ENCODE results near the gene TRIM31.

TRIM31 gene

GRCh38 chr6:30113003-30113759 is at the start of gene TRIM31:
TSS of gene TRIM31 (minus strand) at chr6:30113090. CDS start at chr6:30112805, 285 bp downstream.
- Histone ChIP-seq H3K4me3 (ENCODE audit: low read depth in 1 of 2, low read length in 2 of 2) (no peak within 1 kb of the TSS), H3K4me1 (ENCODE audit: insufficient read depth, low read length) (no peaks in the 10 kb centered on the region), H3K36me3 (ENCODE audit: insufficient read depth, low read length) (no peaks in the 10 kb centered on the region), H3K9ac (ENCODE audit: low read length) (no peak within 1 kb of the TSS), H3K27ac (ENCODE audit: low read depth, low read length) (no peak within 1 kb of the TSS), H3K27me3 (ENCODE audit: control insufficient read depth in 1 of 2, insufficient read depth in 2 of 2, low read length in 2 of 2) (peaks cover 15 to 28% of the 10 kb centered on the region in 2 donors), H3K9me3 (ENCODE audit: low read length) (no peaks in the 10 kb centered on the region)

- Histone ChIP-seq H3K27me3 (ENCODE audit: control insufficient read depth in 1 of 2, insufficient read depth in 2 of 2, low read length in 2 of 2) (no peaks in the 10 kb centered on the region), H3K9me3 (ENCODE audit: low read length) (no peaks in the 10 kb centered on the region), H3K9ac (ENCODE audit: low read length) (no peak overlapping the region), H3K4me1 (ENCODE audit: insufficient read depth, low read length) (no peaks in the 10 kb centered on the region), H3K36me3 (ENCODE audit: insufficient read depth, low read length) (no peaks in the 10 kb centered on the region), H3K4me3 (ENCODE audit: low read depth in 1 of 2, low read length in 2 of 2) (no peak overlapping the region), H3K27ac (ENCODE audit: low read depth, low read length) (no peak overlapping the region)
These were observed 49.6 kb upstream of the TRIM31 start for GRCh38 chr6:30162265-30163089.

- Histone ChIP-seq H3K9ac (ENCODE audit: low read length) (no peak within 1 kb of the TSS), H3K9me3 (ENCODE audit: low read length) (no peaks in the 10 kb centered on the region), H3K4me1 (ENCODE audit: insufficient read depth, low read length) (no peaks in the 10 kb centered on the region), H3K36me3 (ENCODE audit: insufficient read depth, low read length) (no peaks in the 10 kb centered on the region), H3K27ac (ENCODE audit: low read depth, low read length) (no peak within 1 kb of the TSS), H3K4me3 (ENCODE audit: low read depth in 1 of 2, low read length in 2 of 2) (no peak within 1 kb of the TSS), H3K27me3 (ENCODE audit: control insufficient read depth in 1 of 2, insufficient read depth in 2 of 2, low read length in 2 of 2) (no peaks in the 10 kb centered on the region)
These were observed 48.1 kb upstream of the TRIM31 start, which contains the start of gene TRIM10 for GRCh38 chr6:30160785-30161531. TSS of gene TRIM10 (minus strand) at chr6:30161211. CDS start at chr6:30160858, 353 bp downstream.

- no peak overlapping the region for H3K4me3 ChIP-seq (ENCODE audit: low read depth in 1 of 2, low read length in 2 of 2)
- no peak overlapping the region for H3K9ac ChIP-seq (ENCODE audit: low read length)
- no peaks in the 10 kb centered on the region for H3K9me3 ChIP-seq (ENCODE audit: low read length)
- no peak overlapping the region for H3K27ac ChIP-seq (ENCODE audit: low read depth, low read length)
- H3K27me3 ChIP-seq (ENCODE audit: control insufficient read depth in 1 of 2, insufficient read depth in 2 of 2, low read length in 2 of 2) = no peaks in the 10 kb centered on the region
- no peaks in the 10 kb centered on the region for H3K36me3 ChIP-seq (ENCODE audit: insufficient read depth, low read length)
- H3K4me1 ChIP-seq (ENCODE audit: insufficient read depth, low read length) = peaks cover 4% of the 10 kb centered on the region
These were observed 47.3 kb upstream of the TRIM31 start for GRCh38 chr6:30160008-30160784.

- Histone ChIP-seq H3K9me3 (ENCODE audit: low read length) (no peaks in the 10 kb centered on the region), H3K36me3 (ENCODE audit: insufficient read depth, low read length) (no peaks in the 10 kb centered on the region), H3K27me3 (ENCODE audit: control insufficient read depth in 1 of 2, insufficient read depth in 2 of 2, low read length in 2 of 2) (no peaks in the 10 kb centered on the region), H3K9ac (ENCODE audit: low read length) (no peak overlapping the region), H3K4me1 (ENCODE audit: insufficient read depth, low read length) (peaks cover 4% of the 10 kb centered on the region), H3K4me3 (ENCODE audit: low read depth in 1 of 2, low read length in 2 of 2) (no peak overlapping the region), H3K27ac (ENCODE audit: low read depth, low read length) (no peak overlapping the region)
These were observed 45.7 kb upstream of the TRIM31 start for GRCh38 chr6:30158475-30159040.

- Histone ChIP-seq H3K4me1 (ENCODE audit: insufficient read depth, low read length) (peaks cover 4% of the 10 kb centered on the region), H3K9ac (ENCODE audit: low read length) (no peak overlapping the region), H3K27me3 (ENCODE audit: control insufficient read depth in 1 of 2, insufficient read depth in 2 of 2, low read length in 2 of 2) (no peaks in the 10 kb centered on the region)
These were observed 45.1 kb upstream of the TRIM31 start for GRCh38 chr6:30157999-30158398.

GRCh38 chr6:30157581-30157980 is 44.7 kb upstream of the TRIM31 start:
- no peaks in the 10 kb centered on the region for H3K9me3 ChIP-seq (ENCODE audit: low read length)
- no peak overlapping the region for H3K9ac ChIP-seq (ENCODE audit: low read length)
- H3K4me1 ChIP-seq (ENCODE audit: insufficient read depth, low read length) = peaks cover 4% of the 10 kb centered on the region
- H3K4me3 ChIP-seq (ENCODE audit: low read depth in 1 of 2, low read length in 2 of 2) = no peak overlapping the region
- H3K36me3 ChIP-seq (ENCODE audit: insufficient read depth, low read length) = no peaks in the 10 kb centered on the region
- no peaks in the 10 kb centered on the region for H3K27me3 ChIP-seq (ENCODE audit: control insufficient read depth in 1 of 2, insufficient read depth in 2 of 2, low read length in 2 of 2)
- no peak overlapping the region for H3K27ac ChIP-seq (ENCODE audit: low read depth, low read length)

More at GRCh38 chr6:30157999-30158398, 45.1 kb upstream of the TRIM31 start:
- Histone ChIP-seq H3K9me3 (ENCODE audit: low read length) (no peaks in the 10 kb centered on the region), H3K27ac (ENCODE audit: low read depth, low read length) (no peak overlapping the region), H3K36me3 (ENCODE audit: insufficient read depth, low read length) (no peaks in the 10 kb centered on the region), H3K4me3 (ENCODE audit: low read depth in 1 of 2, low read length in 2 of 2) (no peak overlapping the region)

GRCh38 chr6:30156774-30157173 is 43.9 kb upstream of the TRIM31 start:
- H3K9ac ChIP-seq (ENCODE audit: low read length) = no peak overlapping the region
- H3K36me3 ChIP-seq (ENCODE audit: insufficient read depth, low read length) = no peaks in the 10 kb centered on the region
- H3K27ac ChIP-seq (ENCODE audit: low read depth, low read length) = no peak overlapping the region
- H3K9me3 ChIP-seq (ENCODE audit: low read length) = no peaks in the 10 kb centered on the region
- H3K4me3 ChIP-seq (ENCODE audit: low read depth in 1 of 2, low read length in 2 of 2) = no peak overlapping the region
- peaks cover 4% of the 10 kb centered on the region for H3K4me1 ChIP-seq (ENCODE audit: insufficient read depth, low read length)
- H3K27me3 ChIP-seq (ENCODE audit: control insufficient read depth in 1 of 2, insufficient read depth in 2 of 2, low read length in 2 of 2) = no peaks in the 10 kb centered on the region

- no peaks in the 10 kb centered on the region for H3K27me3 ChIP-seq (ENCODE audit: control insufficient read depth in 1 of 2, insufficient read depth in 2 of 2, low read length in 2 of 2)
- H3K4me3 ChIP-seq (ENCODE audit: low read depth in 1 of 2, low read length in 2 of 2) = no peak overlapping the region
- H3K27ac ChIP-seq (ENCODE audit: low read depth, low read length) = no peak overlapping the region
- H3K9ac ChIP-seq (ENCODE audit: low read length) = no peak overlapping the region
- H3K9me3 ChIP-seq (ENCODE audit: low read length) = no peaks in the 10 kb centered on the region
- H3K4me1 ChIP-seq (ENCODE audit: insufficient read depth, low read length) = peaks cover 4% of the 10 kb centered on the region
- no peaks in the 10 kb centered on the region for H3K36me3 ChIP-seq (ENCODE audit: insufficient read depth, low read length)
These were observed 43.3 kb upstream of the TRIM31 start for GRCh38 chr6:30156262-30156599.

- H3K27me3 ChIP-seq (ENCODE audit: control insufficient read depth in 1 of 2, insufficient read depth in 2 of 2, low read length in 2 of 2) = no peaks in the 10 kb centered on the region
- no peak overlapping the region for H3K9ac ChIP-seq (ENCODE audit: low read length)
- no peaks in the 10 kb centered on the region for H3K36me3 ChIP-seq (ENCODE audit: insufficient read depth, low read length)
- H3K4me3 ChIP-seq (ENCODE audit: low read depth in 1 of 2, low read length in 2 of 2) = no peak overlapping the region
- H3K27ac ChIP-seq (ENCODE audit: low read depth, low read length) = no peak overlapping the region
- H3K4me1 ChIP-seq (ENCODE audit: insufficient read depth, low read length) = peaks cover 4% of the 10 kb centered on the region
- H3K9me3 ChIP-seq (ENCODE audit: low read length) = no peaks in the 10 kb centered on the region
These were observed 42.8 kb upstream of the TRIM31 start for GRCh38 chr6:30155520-30156261.
